ENCODE results near the gene HIBADH. TPM values are rescaled to one million over a fixed set of nuclear protein-coding genes. Genes with fewer than 3 reads are reported as not detected.

The HIBADH gene
- total and polyA plus RNA-seq, 2 of the 4 experiments (the other 2 are of a cell fraction), result 36.6 to 52.5 TPM

DNA sequence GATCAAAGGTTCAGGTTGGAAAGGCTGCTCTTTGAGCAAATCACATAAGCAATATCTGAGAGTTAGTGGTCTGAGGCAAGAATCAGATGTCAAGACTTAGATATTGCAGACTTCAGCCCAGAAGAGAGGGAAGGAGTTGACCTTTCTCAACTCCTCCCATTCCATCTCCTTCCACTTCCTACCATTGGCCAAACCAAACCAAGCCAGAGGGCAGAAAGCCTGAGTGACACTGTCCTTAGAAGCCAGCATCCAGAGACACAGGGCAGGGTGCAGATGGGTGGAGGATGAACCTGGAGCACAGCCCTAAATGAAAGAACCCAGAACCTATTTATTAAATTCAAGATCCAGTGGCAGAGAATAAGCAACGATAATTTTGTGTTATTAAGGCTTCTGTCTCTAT lies 180.5 kb downstream of the HIBADH start:
- no peak for TF ChIP-seq NFE2L2 (IDR thresholded peaks at IDR 0.05; ENCODE audit: low read depth, low read length)
- TF ChIP-seq CTCF (conservative IDR thresholded peaks at IDR 0.05; ENCODE audit: low read depth, low read length), result no peak
- no peak for TF ChIP-seq USF2 (IDR thresholded peaks at IDR 0.05; ENCODE audit: low read depth, low read length)
- no peak for TF ChIP-seq RAD21 (IDR thresholded peaks at IDR 0.05; ENCODE audit: low read length)
- TF ChIP-seq, protein P1, sequence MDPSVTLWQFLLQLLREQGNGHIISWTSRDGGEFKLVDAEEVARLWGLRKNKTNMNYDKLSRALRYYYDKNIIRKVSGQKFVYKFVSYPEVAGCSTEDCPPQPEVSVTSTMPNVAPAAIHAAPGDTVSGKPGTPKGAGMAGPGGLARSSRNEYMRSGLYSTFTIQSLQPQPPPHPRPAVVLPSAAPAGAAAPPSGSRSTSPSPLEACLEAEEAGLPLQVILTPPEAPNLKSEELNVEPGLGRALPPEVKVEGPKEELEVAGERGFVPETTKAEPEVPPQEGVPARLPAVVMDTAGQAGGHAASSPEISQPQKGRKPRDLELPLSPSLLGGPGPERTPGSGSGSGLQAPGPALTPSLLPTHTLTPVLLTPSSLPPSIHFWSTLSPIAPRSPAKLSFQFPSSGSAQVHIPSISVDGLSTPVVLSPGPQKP (IDR thresholded peaks at IDR 0.05; ENCODE audit: borderline replicate concordance, low read depth, low read length), result no peak
- TF ChIP-seq MAZ (IDR thresholded peaks at IDR 0.05; ENCODE audit: borderline replicate concordance, low read depth, low read length), result no peak
- TF ChIP-seq FOS (IDR thresholded peaks at IDR 0.05; ENCODE audit: low read depth, low read length), result no peak
- no peak for TF ChIP-seq RFX5 (IDR thresholded peaks at IDR 0.05; ENCODE audit: low read depth, low read length)
- TF ChIP-seq CEBPB (IDR thresholded peaks at IDR 0.05; ENCODE audit: low read depth, low read length), result no peak
- TF ChIP-seq POLR2A (IDR thresholded peaks at IDR 0.05; ENCODE audit: low read depth, low read length), result no peak
- no peak for TF ChIP-seq SMC3 (IDR thresholded peaks at IDR 0.05; ENCODE audit: low read depth, low read length)
- no peak for TF ChIP-seq CHD1 (IDR thresholded peaks at IDR 0.05; ENCODE audit: low read depth, low read length)
- no peak for TF ChIP-seq BHLHE40 (IDR thresholded peaks at IDR 0.05; ENCODE audit: low read depth, low read length)
- TF ChIP-seq RCOR1 (IDR thresholded peaks at IDR 0.05; ENCODE audit: insufficient replicate concordance, low read length), result no peak
- intact Hi-C loops (cut with micrococcal nuclease), result no loop called here
- no peak overlapping the region for H3K23ac ChIP-seq (ENCODE audit: low read depth, low read length)
- no CpG with 5 or more reads among the region's 1 CpG for WGBS, 2 experiments (ENCODE audit: extremely low coverage in 2 of 2, insufficient read length in 1 of 2)
- no TSS peak for BruUV-seq (replicated peaks)
- dilution Hi-C loops (cut with HindIII; ENCODE audit: low sequenced_read_pairs, unreplicated experiment), result no loop called here
- H2AK5ac ChIP-seq (ENCODE audit: low read depth, low read length), result no peak overlapping the region
- H2AFZ ChIP-seq (replicated peaks; ENCODE audit: low read length, poor library complexity), result no peak overlapping the region
- no peak overlapping the region for H3K9ac ChIP-seq (ENCODE audit: low read depth, low read length)
- H3K56ac ChIP-seq (ENCODE audit: extremely low read depth, insufficient read depth, low read length), result no peak overlapping the region
- H4K8ac ChIP-seq (ENCODE audit: low read depth in 2 of 2, low read length in 2 of 2), result no peak overlapping the region
- no peak overlapping the region for H3K14ac ChIP-seq (replicated peaks; ENCODE audit: low read depth, low read length)
- no peak overlapping the region for H2BK15ac ChIP-seq (ENCODE audit: low read depth, low read length)
- no peak overlapping the region for H3K4ac ChIP-seq (ENCODE audit: low read depth, low read length)
- H3K27me3 ChIP-seq (ENCODE audit: control insufficient read depth, insufficient read depth, low read length), result peaks cover 2% of the 10 kb centered on the region
- H3K27ac ChIP-seq (ENCODE audit: insufficient read depth, low read length), result no peak overlapping the region
- no peaks in the 10 kb centered on the region for H3K79me1 ChIP-seq (ENCODE audit: low read depth in 1 of 2, low read length in 2 of 2)
- no peak overlapping the region for H4K5ac ChIP-seq (ENCODE audit: low read depth, low read length)
- no peaks in the 10 kb centered on the region for H3K36me3 ChIP-seq (ENCODE audit: control insufficient read depth, insufficient read depth, low read length)
- in situ Hi-C loops (cut with MboI; ENCODE audit: low sequenced_read_pairs), result no loop called here
- POLR2A ChIA-PET (ENCODE audit: unreplicated experiment), result no interaction called here
- H3K18ac ChIP-seq (ENCODE audit: low read depth, low read length), result no peak overlapping the region
- no peak overlapping the region for H3K4me3 ChIP-seq (ENCODE audit: insufficient read depth, low read depth, low read length)
- H2AK9ac ChIP-seq (replicated peaks; ENCODE audit: low read depth, low read length, poor library complexity), result no peak overlapping the region
- no peaks in the 10 kb centered on the region for H3K9me3 ChIP-seq (ENCODE audit: control insufficient read depth, insufficient read depth, low read length)
- no peaks in the 10 kb centered on the region for H4K20me1 ChIP-seq (ENCODE audit: insufficient read depth, low read length)
- no peak overlapping the region for H2BK120ac ChIP-seq (ENCODE audit: low read depth, low read length)
- H4K91ac ChIP-seq (ENCODE audit: insufficient read depth, low read depth, low read length), result no peak overlapping the region
- no peaks in the 10 kb centered on the region for H3K4me1 ChIP-seq (ENCODE audit: control insufficient read depth, insufficient read depth, low read length)
- no peaks in the 10 kb centered on the region for H3K9me1 ChIP-seq (ENCODE audit: insufficient read depth, low read length)
- no peak for ATAC-seq (ENCODE audit: low read depth)
- H2BK5ac ChIP-seq (ENCODE audit: low read depth, low read length, poor library complexity, severe bottlenecking), result no peak overlapping the region
- DNase-seq, result no peak
- H3K4me2 ChIP-seq (ENCODE audit: low read depth, low read length), result no peak overlapping the region
- H2BK20ac ChIP-seq (ENCODE audit: low read depth, low read length), result no peak overlapping the region
- CTCF ChIA-PET, result no interaction called here

Data from IMR-90 (cell line).